ENCODE measurements around the gene RNPC3.

Gene RNPC3

GRCh38 chr1:103525607-103526507, at the start of gene RNPC3:
Gene RNPC3 (plus strand): TSS chr1:103525699. CDS start chr1:103526071, 372 bp downstream.
- DNase-seq (ENCODE audit: extremely low spot score): peak; percentile 86
- ChIA-PET CTCF (interaction anchor here (1.1 kb wide), 1 partner anchor 11 kb away, joined by 4 read pairs; no protein-coding TSS in a partner anchor), POLR2A (interaction anchor here (0.7 to 1.7 kb wide), 4 partner anchors 8 to 72 kb away, joined by 3 to 5 read pairs (median 4); no protein-coding TSS in a partner anchor)
- TF ChIP-seq FOXK2 (IDR thresholded peaks at IDR 0.05) (no peak), ELF4 (IDR thresholded peaks at IDR 0.05) (peak; percentile 79), FOXA1 (IDR thresholded peaks at IDR 0.05) (no peak), LEF1 (IDR thresholded peaks at IDR 0.05; ENCODE audit: borderline replicate concordance) (no peak), BHLHE40 (IDR thresholded peaks at IDR 0.05; ENCODE audit: borderline replicate concordance) (no peak), TARDBP (IDR thresholded peaks at IDR 0.05) (no peak), SP1 (IDR thresholded peaks at IDR 0.05) (no peak), NFRKB (IDR thresholded peaks at IDR 0.05) (peak; percentile 51; the same call in 1 of the 2 replicates), L3MBTL2 (conservative IDR thresholded peaks at IDR 0.05) (peak; percentile 99), ZNF384 (IDR thresholded peaks at IDR 0.05) (no peak), SUZ12 (IDR thresholded peaks at IDR 0.05) (no peak), CTBP1 (IDR thresholded peaks at IDR 0.05; ENCODE audit: borderline replicate concordance) (no peak), FOXM1 (IDR thresholded peaks at IDR 0.05; ENCODE audit: borderline replicate concordance) (no peak), ARNT (IDR thresholded peaks at IDR 0.05) (no peak), HDGF (IDR thresholded peaks at IDR 0.05; ENCODE audit: borderline replicate concordance) (no peak)
- TF ChIP-seq, protein P1, sequence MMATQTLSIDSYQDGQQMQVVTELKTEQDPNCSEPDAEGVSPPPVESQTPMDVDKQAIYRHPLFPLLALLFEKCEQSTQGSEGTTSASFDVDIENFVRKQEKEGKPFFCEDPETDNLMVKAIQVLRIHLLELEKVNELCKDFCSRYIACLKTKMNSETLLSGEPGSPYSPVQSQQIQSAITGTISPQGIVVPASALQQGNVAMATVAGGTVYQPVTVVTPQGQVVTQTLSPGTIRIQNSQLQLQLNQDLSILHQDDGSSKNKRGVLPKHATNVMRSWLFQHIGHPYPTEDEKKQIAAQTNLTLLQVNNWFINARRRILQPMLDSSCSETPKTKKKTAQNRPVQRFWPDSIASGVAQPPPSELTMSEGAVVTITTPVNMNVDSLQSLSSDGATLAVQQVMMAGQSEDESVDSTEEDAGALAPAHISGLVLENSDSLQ (IDR thresholded peaks at IDR 0.05): peak; percentile 79

GRCh38 chr1:103477101-103477500, 48.4 kb upstream of the RNPC3 start:
- POLR2A ChIA-PET: no interaction called here
- CTCF ChIA-PET: no interaction called here
- no peak for DNase-seq (ENCODE audit: extremely low spot score)
- no peak for TF ChIP-seq NFRKB (IDR thresholded peaks at IDR 0.05)
- no peak for TF ChIP-seq BHLHE40 (IDR thresholded peaks at IDR 0.05; ENCODE audit: borderline replicate concordance)
- TF ChIP-seq LEF1 (IDR thresholded peaks at IDR 0.05; ENCODE audit: borderline replicate concordance): no peak
- no peak for TF ChIP-seq FOXM1 (IDR thresholded peaks at IDR 0.05; ENCODE audit: borderline replicate concordance)
- no peak for TF ChIP-seq TARDBP (IDR thresholded peaks at IDR 0.05)
- no peak for TF ChIP-seq FOXA1 (IDR thresholded peaks at IDR 0.05)
- TF ChIP-seq ZNF384 (IDR thresholded peaks at IDR 0.05): no peak
- TF ChIP-seq ELF4 (IDR thresholded peaks at IDR 0.05): no peak
- TF ChIP-seq FOXK2 (IDR thresholded peaks at IDR 0.05): no peak
- no peak for TF ChIP-seq SUZ12 (IDR thresholded peaks at IDR 0.05)
- no peak for TF ChIP-seq ARNT (IDR thresholded peaks at IDR 0.05)
- no peak for TF ChIP-seq SP1 (IDR thresholded peaks at IDR 0.05)
- TF ChIP-seq, protein P1 (IDR thresholded peaks at IDR 0.05): no peak
- TF ChIP-seq L3MBTL2 (conservative IDR thresholded peaks at IDR 0.05): no peak
- TF ChIP-seq HDGF (IDR thresholded peaks at IDR 0.05; ENCODE audit: borderline replicate concordance): no peak
- TF ChIP-seq CTBP1 (IDR thresholded peaks at IDR 0.05; ENCODE audit: borderline replicate concordance): no peak

DNA sequence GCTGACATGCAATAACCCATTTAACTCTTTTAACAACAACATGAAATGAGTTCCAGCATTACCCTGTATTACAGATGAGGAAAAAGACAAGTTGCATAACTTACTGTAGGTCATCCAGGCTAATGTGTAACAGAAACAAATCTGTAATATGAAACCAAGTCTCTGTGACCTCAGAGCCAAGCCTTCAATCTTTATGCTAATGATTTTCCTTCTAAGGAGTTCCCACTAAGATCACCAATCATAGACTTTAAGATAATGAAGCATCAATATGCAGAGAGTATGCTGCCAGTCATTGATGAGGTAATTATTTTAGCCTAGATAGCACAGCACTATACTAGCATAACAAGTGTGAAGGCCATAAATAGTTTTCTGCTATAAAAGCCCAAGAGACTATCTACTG, 35.6 kb upstream of the RNPC3 start:
- ChIA-PET CTCF (no interaction called here), POLR2A (no interaction called here)
- TF ChIP-seq TARDBP (IDR thresholded peaks at IDR 0.05) (no peak), ELF4 (IDR thresholded peaks at IDR 0.05) (no peak), ARNT (IDR thresholded peaks at IDR 0.05) (no peak), LEF1 (IDR thresholded peaks at IDR 0.05; ENCODE audit: borderline replicate concordance) (no peak), HDGF (IDR thresholded peaks at IDR 0.05; ENCODE audit: borderline replicate concordance) (no peak)
- TF ChIP-seq, protein P1 (IDR thresholded peaks at IDR 0.05): no peak
- DNase-seq (ENCODE audit: extremely low spot score): peak; percentile 8

GRCh38 chr1:103492003-103492625, 33.4 kb upstream of the RNPC3 start:
- POLR2A ChIA-PET: no interaction called here
- CTCF ChIA-PET: no interaction called here
- DNase-seq (ENCODE audit: extremely low spot score): no peak
- TF ChIP-seq ARNT (IDR thresholded peaks at IDR 0.05) (no peak), LEF1 (IDR thresholded peaks at IDR 0.05; ENCODE audit: borderline replicate concordance) (no peak)

DNA sequence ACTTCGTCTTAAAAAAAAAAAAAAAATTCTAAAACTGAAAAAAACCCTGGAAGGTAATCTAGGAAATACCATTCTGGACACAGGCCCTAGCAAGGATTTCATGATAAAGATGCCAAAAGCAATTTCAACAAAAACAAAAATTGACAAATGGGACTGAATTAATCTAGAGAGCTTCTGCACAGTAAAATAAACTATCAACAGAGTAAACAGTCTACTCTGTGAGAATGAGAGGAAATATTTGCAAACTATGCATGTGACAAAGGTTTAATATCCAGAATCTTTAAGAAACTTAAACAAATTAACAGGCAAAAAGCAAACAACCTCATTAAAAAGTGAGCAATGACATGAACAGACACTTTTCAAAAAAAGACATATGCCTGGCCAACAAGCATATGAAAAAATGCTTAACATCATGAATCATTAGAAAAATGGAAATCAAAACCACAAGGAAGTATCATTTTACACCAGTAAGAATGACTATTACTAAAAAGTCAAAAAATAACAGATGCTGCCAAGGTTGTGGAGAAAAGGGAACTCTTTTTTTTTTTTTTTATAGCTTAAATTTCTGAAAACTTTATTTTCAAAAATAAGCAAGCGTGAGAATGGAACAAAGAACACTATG, 29.4 kb upstream of the RNPC3 start:
- POLR2A ChIA-PET: no interaction called here

More for the DNA sequence above, 29.4 kb upstream of the RNPC3 start:
- CTCF ChIA-PET: no interaction called here
- DNase-seq (ENCODE audit: extremely low spot score): no peak
- TF ChIP-seq ARNT (IDR thresholded peaks at IDR 0.05) (no peak), CTBP1 (IDR thresholded peaks at IDR 0.05; ENCODE audit: borderline replicate concordance) (no peak), FOXM1 (IDR thresholded peaks at IDR 0.05; ENCODE audit: borderline replicate concordance) (no peak), BHLHE40 (IDR thresholded peaks at IDR 0.05; ENCODE audit: borderline replicate concordance) (no peak), ELF4 (IDR thresholded peaks at IDR 0.05) (no peak), HDGF (IDR thresholded peaks at IDR 0.05; ENCODE audit: borderline replicate concordance) (no peak), LEF1 (IDR thresholded peaks at IDR 0.05; ENCODE audit: borderline replicate concordance) (no peak), ZNF384 (IDR thresholded peaks at IDR 0.05) (no peak), NFRKB (IDR thresholded peaks at IDR 0.05) (no peak), SP1 (IDR thresholded peaks at IDR 0.05) (no peak), FOXK2 (IDR thresholded peaks at IDR 0.05) (no peak)
